Nasal cavity respiratory epithelium epithelial cell of viscerocranial mucosa (primary cell): ENCODE data around the gene SLC35D2. TPM values are rescaled to one million over a fixed set of nuclear protein-coding genes. Genes with fewer than 3 reads are reported as not detected.

ENCODE experiments used
- total RNA-seq: library from RNA; depleted of rRNA; stranded (reverse); fragments of >200 nt; gene quantifications from 2 replicates; pipeline ENCODE4 v1.2.3, GENCODE V29; 2014

Gene SLC35D2
- 19.6 and 34.9 TPM in 2 replicates for total RNA-seq

GRCh38 chr9:96383165-96383942 is at the start of gene SLC35D2:
SLC35D2 (minus strand) TSS chr9:96383711; CDS start chr9:96383634, 77 bp downstream.

GRCh38 chr9:96418083-96418919 is 34.8 kb upstream of the SLC35D2 start, which contains the start of gene ZNF367:
ZNF367 (minus strand) TSS chr9:96418370; CDS start chr9:96418032, 338 bp downstream.

GRCh38 chr9:96302021-96302420 is 81.5 kb downstream of the SLC35D2 start, which contains the start of gene HSD17B3:
HSD17B3 (minus strand) TSS chr9:96302176; CDS start chr9:96302104, 72 bp downstream.

Other genes with a start within 250 kb of the SLC35D2 start
- gene HSD17B3, start 81.5 kb downstream of the SLC35D2 start, total RNA-seq, result under 0.01 and 1.5 TPM in 2 replicates
- gene ZNF367, start 34.7 kb upstream of the SLC35D2 start, total RNA-seq, result 0.14 and 0.34 TPM in 2 replicates
- 5.1 and 6.2 TPM in 2 replicates for gene HABP4, start 66.5 kb upstream of the SLC35D2 start, total RNA-seq
- gene CDC14B, start 236.1 kb upstream of the SLC35D2 start, total RNA-seq, result 12.6 and 18.4 TPM in 2 replicates